DND-41 (cell line): ENCODE data around the gene AMPD3.
A peak's percentile ranks its signal among the peaks of the same experiment; 100 is the strongest.

Experiments
- ATAC-seq: fragments of 200-7000 bp; cut with Tn5 transposase; 3 replicates; pipeline ENCODE4 v1.9.1; 2021; ENCODE audit warnings: low read depth; ENCODE audit not compliant: insufficient read depth
- DNase-seq: peaks from one replicate; pipeline ENCODE4 v3.0.0-alpha.2; 2020
- H2AFZ ChIP-seq: 2 replicates; pipeline ENCODE4 v1.6.0; 2012; ENCODE audit warnings: low read depth, low read length
- H3K27ac ChIP-seq: 2 replicates; pipeline ENCODE4 v1.5.1; 2012; ENCODE audit warnings: low read length, inconsistent platforms
- H3K27me3 ChIP-seq: fragments of 200-600 bp; sonication (generic); 2 replicates; pipeline ENCODE4 v1.6.0; 2012; ENCODE audit warnings: low read length, mild to moderate bottlenecking, inconsistent platforms; ENCODE audit not compliant: insufficient read depth, poor library complexity
- H3K36me3 ChIP-seq: 2 replicates; pipeline ENCODE4 v1.5.1; 2012; ENCODE audit warnings: low read length, inconsistent platforms; ENCODE audit not compliant: insufficient read depth
- H3K4me1 ChIP-seq: 2 replicates; pipeline ENCODE4 v1.5.1; 2012; ENCODE audit warnings: mild to moderate bottlenecking, low read length; ENCODE audit not compliant: insufficient read depth
- H3K4me2 ChIP-seq: 2 replicates; pipeline ENCODE4 v1.6.0; 2012; ENCODE audit warnings: mild to moderate bottlenecking, moderate library complexity, low read length, inconsistent platforms; ENCODE audit not compliant: insufficient read depth
- H3K4me3 ChIP-seq, 2 experiments: fragments of 200-600 bp in 1 of 2; shearing (Covaris generic) in 1 of 2; 2 replicates each; pipeline ENCODE4 v1.5.1; 2012 to 2016; ENCODE audit warnings: inconsistent platforms in 2 of 2, low read length in 2 of 2, mild to moderate bottlenecking in 2 of 2, low read depth in 1 of 2, moderate library complexity in 1 of 2
- H3K79me2 ChIP-seq: 2 replicates; pipeline ENCODE4 v1.6.0; 2012; ENCODE audit warnings: low read length, inconsistent platforms; ENCODE audit not compliant: insufficient read depth
- H3K9ac ChIP-seq: 2 replicates; pipeline ENCODE4 v1.6.0; 2012; ENCODE audit warnings: low read depth, mild to moderate bottlenecking, inconsistent platforms, low read length, moderate library complexity
- H3K9me3 ChIP-seq: 2 replicates; pipeline ENCODE4 v1.5.1; 2012; ENCODE audit warnings: low read length, moderate library complexity, mild to moderate bottlenecking, inconsistent platforms; ENCODE audit not compliant: insufficient read depth, severe bottlenecking
- H4K20me1 ChIP-seq: 2 replicates; pipeline ENCODE4 v1.6.0; 2012; ENCODE audit warnings: low read length; ENCODE audit not compliant: insufficient read depth
- EZH2 ChIP-seq: IDR thresholded peaks from 3 replicates; pipeline ENCODE4 v1.6.1; 2012; ENCODE audit warnings: borderline replicate concordance, low read depth, mild to moderate bottlenecking, moderate library complexity, low read length, inconsistent platforms; ENCODE audit not compliant: severe bottlenecking
- TF ChIP-seq, protein P1 (sequence below): IDR thresholded peaks from 2 replicates; pipeline ENCODE4 v1.5.1; 2012; ENCODE audit warnings: borderline replicate concordance, low read length, moderate library complexity, mild to moderate bottlenecking; ENCODE audit not compliant: poor library complexity, severe bottlenecking; ENCODE audit errors: extremely low read depth

The AMPD3 gene

DNA sequence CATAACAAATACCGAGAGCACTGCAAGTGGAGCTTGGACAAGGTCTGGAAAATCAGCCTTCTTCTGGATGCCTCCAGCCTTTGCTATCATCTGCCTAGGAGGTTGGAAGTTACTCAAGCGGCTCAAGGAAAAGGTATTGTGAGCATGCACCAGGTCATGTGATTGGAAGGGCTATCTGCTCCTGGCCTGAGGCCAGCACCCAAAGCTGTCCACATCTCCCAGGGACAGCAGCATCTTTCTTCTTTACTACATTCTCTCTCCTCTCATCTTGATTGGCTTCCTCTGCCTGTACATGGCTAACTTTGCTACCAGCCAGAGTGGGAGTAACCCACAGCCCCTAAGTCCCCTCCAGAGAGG lies 44.2 kb upstream of the AMPD3 start:
- no peak overlapping the region for H3K4me3 ChIP-seq
- no peaks in the 10 kb centered on the region for H3K79me2 ChIP-seq
- H3K36me3 ChIP-seq = no peaks in the 10 kb centered on the region
- DNase-seq (no peak), ATAC-seq (no peak)
- no peak overlapping the region for H3K9ac ChIP-seq
- no peak overlapping the region for H2AFZ ChIP-seq
- H4K20me1 ChIP-seq = 0 out of 2 replicates have a peak, but pooled peaks cover 2% of the 10 kb centered on the region
- no peaks in the 10 kb centered on the region for H3K9me3 ChIP-seq
- no peak overlapping the region for H3K27ac ChIP-seq
- H3K4me2 ChIP-seq = no peak overlapping the region
- peaks cover 19% of the 10 kb centered on the region for H3K4me1 ChIP-seq
- H3K27me3 ChIP-seq = no peaks in the 10 kb centered on the region
- TF ChIP-seq, protein P1, sequence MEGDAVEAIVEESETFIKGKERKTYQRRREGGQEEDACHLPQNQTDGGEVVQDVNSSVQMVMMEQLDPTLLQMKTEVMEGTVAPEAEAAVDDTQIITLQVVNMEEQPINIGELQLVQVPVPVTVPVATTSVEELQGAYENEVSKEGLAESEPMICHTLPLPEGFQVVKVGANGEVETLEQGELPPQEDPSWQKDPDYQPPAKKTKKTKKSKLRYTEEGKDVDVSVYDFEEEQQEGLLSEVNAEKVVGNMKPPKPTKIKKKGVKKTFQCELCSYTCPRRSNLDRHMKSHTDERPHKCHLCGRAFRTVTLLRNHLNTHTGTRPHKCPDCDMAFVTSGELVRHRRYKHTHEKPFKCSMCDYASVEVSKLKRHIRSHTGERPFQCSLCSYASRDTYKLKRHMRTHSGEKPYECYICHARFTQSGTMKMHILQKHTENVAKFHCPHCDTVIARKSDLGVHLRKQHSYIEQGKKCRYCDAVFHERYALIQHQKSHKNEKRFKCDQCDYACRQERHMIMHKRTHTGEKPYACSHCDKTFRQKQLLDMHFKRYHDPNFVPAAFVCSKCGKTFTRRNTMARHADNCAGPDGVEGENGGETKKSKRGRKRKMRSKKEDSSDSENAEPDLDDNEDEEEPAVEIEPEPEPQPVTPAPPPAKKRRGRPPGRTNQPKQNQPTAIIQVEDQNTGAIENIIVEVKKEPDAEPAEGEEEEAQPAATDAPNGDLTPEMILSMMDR = no peak
- no peak for TF ChIP-seq EZH2

DNA sequence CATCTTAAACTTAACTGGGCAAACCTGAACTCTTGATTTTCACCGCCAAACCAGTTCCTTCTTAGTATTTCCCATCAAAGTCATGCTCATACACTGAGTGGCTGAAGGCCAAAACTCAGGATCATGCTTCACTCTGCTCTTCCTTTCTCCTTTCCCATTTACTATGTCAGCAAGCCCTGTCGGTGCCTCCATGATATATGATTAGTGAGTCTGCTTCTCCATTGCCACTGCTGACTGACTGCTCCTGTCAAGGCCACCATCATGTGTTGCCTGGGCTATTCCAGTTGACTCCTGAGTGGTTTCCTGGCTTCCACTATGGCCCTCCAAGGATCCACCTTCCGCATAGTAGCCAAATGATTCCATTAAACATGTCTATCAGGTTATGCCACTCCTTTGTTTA lies 42.8 kb upstream of the AMPD3 start:
- Histone ChIP-seq H3K4me1 (peaks cover 19% of the 10 kb centered on the region), H2AFZ (no peak overlapping the region), H3K9me3 (no peaks in the 10 kb centered on the region), H3K27me3 (no peaks in the 10 kb centered on the region), H3K36me3 (no peaks in the 10 kb centered on the region), H3K27ac (no peak overlapping the region), H4K20me1 (no peaks in the 10 kb centered on the region), H3K4me2 (no peak overlapping the region), H3K9ac (no peak overlapping the region), H3K79me2 (no peaks in the 10 kb centered on the region), H3K4me3 (no peak overlapping the region)
- ATAC-seq (no peak), DNase-seq (no peak)
- TF ChIP-seq, protein P1 = no peak
- no peak for TF ChIP-seq EZH2

- DNase-seq = peak; percentile 43
- no peak overlapping the region for H3K4me3 ChIP-seq
- H3K79me2 ChIP-seq = no peaks in the 10 kb centered on the region
- no peak overlapping the region for H2AFZ ChIP-seq
- TF ChIP-seq EZH2 = no peak
- TF ChIP-seq, protein P1 = peak; percentile 58
- no peaks in the 10 kb centered on the region for H3K36me3 ChIP-seq
- no peaks in the 10 kb centered on the region for H3K27me3 ChIP-seq
- no peak overlapping the region for H3K27ac ChIP-seq
- no peaks in the 10 kb centered on the region for H4K20me1 ChIP-seq
- peak; percentile 50; the same call in 2 of the 3 replicates for ATAC-seq
- H3K9me3 ChIP-seq = no peaks in the 10 kb centered on the region
- H3K4me2 ChIP-seq = no peak overlapping the region
- peaks cover 19% of the 10 kb centered on the region for H3K4me1 ChIP-seq
- H3K9ac ChIP-seq = no peak overlapping the region
Measured at GRCh38 chr11:10413268-10413667, 41.8 kb upstream of the AMPD3 start.

DNA sequence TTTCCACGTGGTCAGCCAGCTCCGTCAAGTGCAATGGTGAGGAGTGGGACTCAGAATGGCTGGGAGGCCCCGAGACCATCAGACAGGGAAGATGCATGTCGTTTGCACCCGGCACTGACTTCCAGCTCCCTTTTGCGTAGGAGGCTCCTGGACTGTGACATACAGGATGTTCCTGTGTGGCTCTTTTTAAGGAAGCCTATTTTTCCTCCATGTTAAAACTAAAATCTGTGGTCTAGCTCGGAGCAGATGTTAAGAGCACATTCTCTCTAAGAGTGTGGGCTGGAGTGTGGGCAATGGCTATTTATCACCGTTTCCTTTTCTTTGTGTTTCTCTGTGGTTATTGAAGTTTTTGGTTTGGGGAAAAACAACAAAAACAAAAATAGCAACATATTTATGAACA lies 40.9 kb upstream of the AMPD3 start:
- no peak overlapping the region for H3K4me2 ChIP-seq
- peaks cover 19% of the 10 kb centered on the region for H3K4me1 ChIP-seq
- no peaks in the 10 kb centered on the region for H3K79me2 ChIP-seq
- TF ChIP-seq EZH2 = no peak
- TF ChIP-seq, protein P1 = no peak
- no peak overlapping the region for H3K9ac ChIP-seq
- no peak overlapping the region for H3K27ac ChIP-seq
- peak; percentile 11; the same call in 1 of the 3 replicates for ATAC-seq
- H3K9me3 ChIP-seq = no peaks in the 10 kb centered on the region
- no peaks in the 10 kb centered on the region for H3K27me3 ChIP-seq
- H2AFZ ChIP-seq = no peak overlapping the region
- no peaks in the 10 kb centered on the region for H3K36me3 ChIP-seq
- no peaks in the 10 kb centered on the region for H4K20me1 ChIP-seq
- H3K4me3 ChIP-seq = no peak overlapping the region
- no peak for DNase-seq
